Measurements from ENCODE around the gene TTLL5.

Gene TTLL5

GRCh38 chr14:75699331-75699730 is 38.3 kb downstream of the TTLL5 start:
- Histone ChIP-seq H3K36me3 (ENCODE audit: control insufficient read depth, insufficient read depth, low read length) (peaks cover 74% of the 10 kb centered on the region), H3K4me1 (ENCODE audit: control insufficient read depth, insufficient read depth, low read length, poor library complexity, severe bottlenecking) (peaks cover 3% of the 10 kb centered on the region), H3K4me3 (ENCODE audit: extremely low read depth, insufficient read depth, low read length, poor library complexity, severe bottlenecking) (no peak overlapping the region), H3K9me3 (ENCODE audit: control insufficient read depth, low read length) (peaks cover 6% of the 10 kb centered on the region), H3K27ac (ENCODE audit: low read depth, low read length, severe bottlenecking) (no peak overlapping the region)
- 100% methylated on average over 1 to 2 of the region's 3 CpGs for WGBS, 2 experiments (ENCODE audit: insufficient coverage in 2 of 2)

GRCh38 chr14:75700295-75700694 is 39.2 kb downstream of the TTLL5 start:
- Histone ChIP-seq H3K4me1 (ENCODE audit: control insufficient read depth, insufficient read depth, low read length, poor library complexity, severe bottlenecking) (peaks cover 3% of the 10 kb centered on the region), H3K27ac (ENCODE audit: low read depth, low read length, severe bottlenecking) (no peak overlapping the region), H3K4me3 (ENCODE audit: extremely low read depth, insufficient read depth, low read length, poor library complexity, severe bottlenecking) (no peak overlapping the region), H3K9me3 (ENCODE audit: control insufficient read depth, low read length) (no peaks in the 10 kb centered on the region), H3K36me3 (ENCODE audit: control insufficient read depth, insufficient read depth, low read length) (peaks cover 79% of the 10 kb centered on the region)
- WGBS, 2 experiments (ENCODE audit: insufficient coverage in 2 of 2), result 98% methylated on average over 5 to 6 of the region's 6 CpGs

GRCh38 chr14:75702122-75702521 is 41.1 kb downstream of the TTLL5 start:
- WGBS, 2 experiments (ENCODE audit: insufficient coverage in 2 of 2), result 71 to 100% methylated on average over 1 of the region's 2 CpGs
- Histone ChIP-seq H3K4me1 (ENCODE audit: control insufficient read depth, insufficient read depth, low read length, poor library complexity, severe bottlenecking) (peaks cover 3% of the 10 kb centered on the region), H3K36me3 (ENCODE audit: control insufficient read depth, insufficient read depth, low read length) (peaks cover 78% of the 10 kb centered on the region), H3K27ac (ENCODE audit: low read depth, low read length, severe bottlenecking) (no peak overlapping the region), H3K9me3 (ENCODE audit: control insufficient read depth, low read length) (no peaks in the 10 kb centered on the region), H3K4me3 (ENCODE audit: extremely low read depth, insufficient read depth, low read length, poor library complexity, severe bottlenecking) (no peak overlapping the region)

- no peak overlapping the region for H3K4me3 ChIP-seq (ENCODE audit: extremely low read depth, insufficient read depth, low read length, poor library complexity, severe bottlenecking)
- H3K9me3 ChIP-seq (ENCODE audit: control insufficient read depth, low read length), result no peaks in the 10 kb centered on the region
- 64 to 100% methylated on average over 2 to 3 of the region's 3 CpGs for WGBS, 2 experiments (ENCODE audit: insufficient coverage in 2 of 2)
- no peak overlapping the region for H3K27ac ChIP-seq (ENCODE audit: low read depth, low read length, severe bottlenecking)
- H3K36me3 ChIP-seq (ENCODE audit: control insufficient read depth, insufficient read depth, low read length), result peaks cover 80% of the 10 kb centered on the region
- H3K4me1 ChIP-seq (ENCODE audit: control insufficient read depth, insufficient read depth, low read length, poor library complexity, severe bottlenecking), result peaks cover 3% of the 10 kb centered on the region
These were observed 41.7 kb downstream of the TTLL5 start for GRCh38 chr14:75702616-75703261.

GRCh38 chr14:75703467-75703866 is 42.4 kb downstream of the TTLL5 start:
- H3K4me3 ChIP-seq (ENCODE audit: extremely low read depth, insufficient read depth, low read length, poor library complexity, severe bottlenecking), result no peak overlapping the region
- no peak overlapping the region for H3K27ac ChIP-seq (ENCODE audit: low read depth, low read length, severe bottlenecking)
- peaks cover 3% of the 10 kb centered on the region for H3K4me1 ChIP-seq (ENCODE audit: control insufficient read depth, insufficient read depth, low read length, poor library complexity, severe bottlenecking)
- peaks cover 80% of the 10 kb centered on the region for H3K36me3 ChIP-seq (ENCODE audit: control insufficient read depth, insufficient read depth, low read length)
- WGBS, 2 experiments (ENCODE audit: insufficient coverage in 2 of 2), result no CpG with 5 or more reads among the region's 1 CpG
- no peaks in the 10 kb centered on the region for H3K9me3 ChIP-seq (ENCODE audit: control insufficient read depth, low read length)

- peaks cover 67% of the 10 kb centered on the region for H3K36me3 ChIP-seq (ENCODE audit: control insufficient read depth, insufficient read depth, low read length)
- no peak overlapping the region for H3K27ac ChIP-seq (ENCODE audit: low read depth, low read length, severe bottlenecking)
- no peaks in the 10 kb centered on the region for H3K9me3 ChIP-seq (ENCODE audit: control insufficient read depth, low read length)
- 96 to 97% methylated on average over 3 of the region's 3 CpGs for WGBS, 2 experiments (ENCODE audit: insufficient coverage in 2 of 2)
- H3K4me3 ChIP-seq (ENCODE audit: extremely low read depth, insufficient read depth, low read length, poor library complexity, severe bottlenecking), result no peak overlapping the region
- peaks cover 3% of the 10 kb centered on the region for H3K4me1 ChIP-seq (ENCODE audit: control insufficient read depth, insufficient read depth, low read length, poor library complexity, severe bottlenecking)
These were observed 44.0 kb downstream of the TTLL5 start for GRCh38 chr14:75705014-75705413.

- no peak overlapping the region for H3K4me3 ChIP-seq (ENCODE audit: extremely low read depth, insufficient read depth, low read length, poor library complexity, severe bottlenecking)
- H3K27ac ChIP-seq (ENCODE audit: low read depth, low read length, severe bottlenecking), result no peak overlapping the region
- H3K36me3 ChIP-seq (ENCODE audit: control insufficient read depth, insufficient read depth, low read length), result peaks cover 51% of the 10 kb centered on the region
- H3K9me3 ChIP-seq (ENCODE audit: control insufficient read depth, low read length), result no peaks in the 10 kb centered on the region
- peaks cover 22% of the 10 kb centered on the region for H3K4me1 ChIP-seq (ENCODE audit: control insufficient read depth, insufficient read depth, low read length, poor library complexity, severe bottlenecking)
- WGBS, 2 experiments (ENCODE audit: insufficient coverage in 2 of 2), result 42 to 71% methylated on average over 4 to 7 of the region's 10 CpGs
These were observed 48.3 kb downstream of the TTLL5 start for GRCh38 chr14:75709207-75709812.

GRCh38 chr14:75711105-75711795 is 50.2 kb downstream of the TTLL5 start:
- WGBS, 2 experiments (ENCODE audit: insufficient coverage in 2 of 2), result 58 to 77% methylated on average over 3 to 4 of the region's 4 CpGs
- no peak overlapping the region for H3K4me3 ChIP-seq (ENCODE audit: extremely low read depth, insufficient read depth, low read length, poor library complexity, severe bottlenecking)
- H3K27ac ChIP-seq (ENCODE audit: low read depth, low read length, severe bottlenecking), result peak overlapping the region; percentile 91

GRCh38 chr14:75711796-75712211 is 50.8 kb downstream of the TTLL5 start:
- peaks cover 36% of the 10 kb centered on the region for H3K4me1 ChIP-seq (ENCODE audit: control insufficient read depth, insufficient read depth, low read length, poor library complexity, severe bottlenecking)
- no peak overlapping the region for H3K4me3 ChIP-seq (ENCODE audit: extremely low read depth, insufficient read depth, low read length, poor library complexity, severe bottlenecking)
- H3K9me3 ChIP-seq (ENCODE audit: control insufficient read depth, low read length), result no peaks in the 10 kb centered on the region
- 16 to 26% methylated on average over 4 of the region's 4 CpGs for WGBS, 2 experiments (ENCODE audit: insufficient coverage in 2 of 2)
- peak overlapping the region; percentile 91 for H3K27ac ChIP-seq (ENCODE audit: low read depth, low read length, severe bottlenecking)
- H3K36me3 ChIP-seq (ENCODE audit: control insufficient read depth, insufficient read depth, low read length), result peaks cover 34% of the 10 kb centered on the region

More at GRCh38 chr14:75711105-75711795, 50.2 kb downstream of the TTLL5 start:
- Histone ChIP-seq H3K4me1 (ENCODE audit: control insufficient read depth, insufficient read depth, low read length, poor library complexity, severe bottlenecking) (peaks cover 30% of the 10 kb centered on the region), H3K9me3 (ENCODE audit: control insufficient read depth, low read length) (no peaks in the 10 kb centered on the region), H3K36me3 (ENCODE audit: control insufficient read depth, insufficient read depth, low read length) (peaks cover 34% of the 10 kb centered on the region)

- peaks cover 45% of the 10 kb centered on the region for H3K36me3 ChIP-seq (ENCODE audit: control insufficient read depth, insufficient read depth, low read length)
These were observed 53.9 kb downstream of the TTLL5 start for GRCh38 chr14:75714991-75715390.

More at GRCh38 chr14:75714991-75715390, 53.9 kb downstream of the TTLL5 start:
- Histone ChIP-seq H3K9me3 (ENCODE audit: control insufficient read depth, low read length) (no peaks in the 10 kb centered on the region), H3K4me3 (ENCODE audit: extremely low read depth, insufficient read depth, low read length, poor library complexity, severe bottlenecking) (no peak overlapping the region), H3K27ac (ENCODE audit: low read depth, low read length, severe bottlenecking) (no peak overlapping the region), H3K4me1 (ENCODE audit: control insufficient read depth, insufficient read depth, low read length, poor library complexity, severe bottlenecking) (peaks cover 36% of the 10 kb centered on the region)
- 90 to 100% methylated on average over 1 to 2 of the region's 2 CpGs for WGBS, 2 experiments (ENCODE audit: insufficient coverage in 2 of 2)

Measured in mesodermal cell (in vitro differentiated cells).